HL-60 (cell line): ENCODE data around the gene FCAMR.

Experiments
- GABPA ChIP-seq: IDR thresholded peaks from 2 replicates; pipeline ENCODE4 v1.6.1; 2012; ENCODE audit warnings: low read depth
- POLR2AphosphoS5 ChIP-seq: IDR thresholded peaks from 2 replicates; pipeline ENCODE4 v1.6.1; 2012; ENCODE audit warnings: low read depth
- TF ChIP-seq, protein P1 (sequence below): IDR thresholded peaks from one replicate; pipeline ENCODE4 v1.5.1; 2011; ENCODE audit warnings: low read length, control low read depth, inconsistent platforms; ENCODE audit not compliant: insufficient read depth
- TF ChIP-seq, protein P2 (sequence below): IDR thresholded peaks from 2 replicates; pipeline ENCODE4 v1.6.1; 2012; ENCODE audit warnings: low read depth; ENCODE audit not compliant: insufficient replicate concordance

- TF ChIP-seq, protein P1, sequence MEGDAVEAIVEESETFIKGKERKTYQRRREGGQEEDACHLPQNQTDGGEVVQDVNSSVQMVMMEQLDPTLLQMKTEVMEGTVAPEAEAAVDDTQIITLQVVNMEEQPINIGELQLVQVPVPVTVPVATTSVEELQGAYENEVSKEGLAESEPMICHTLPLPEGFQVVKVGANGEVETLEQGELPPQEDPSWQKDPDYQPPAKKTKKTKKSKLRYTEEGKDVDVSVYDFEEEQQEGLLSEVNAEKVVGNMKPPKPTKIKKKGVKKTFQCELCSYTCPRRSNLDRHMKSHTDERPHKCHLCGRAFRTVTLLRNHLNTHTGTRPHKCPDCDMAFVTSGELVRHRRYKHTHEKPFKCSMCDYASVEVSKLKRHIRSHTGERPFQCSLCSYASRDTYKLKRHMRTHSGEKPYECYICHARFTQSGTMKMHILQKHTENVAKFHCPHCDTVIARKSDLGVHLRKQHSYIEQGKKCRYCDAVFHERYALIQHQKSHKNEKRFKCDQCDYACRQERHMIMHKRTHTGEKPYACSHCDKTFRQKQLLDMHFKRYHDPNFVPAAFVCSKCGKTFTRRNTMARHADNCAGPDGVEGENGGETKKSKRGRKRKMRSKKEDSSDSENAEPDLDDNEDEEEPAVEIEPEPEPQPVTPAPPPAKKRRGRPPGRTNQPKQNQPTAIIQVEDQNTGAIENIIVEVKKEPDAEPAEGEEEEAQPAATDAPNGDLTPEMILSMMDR = no peak
- TF ChIP-seq, protein P2, sequence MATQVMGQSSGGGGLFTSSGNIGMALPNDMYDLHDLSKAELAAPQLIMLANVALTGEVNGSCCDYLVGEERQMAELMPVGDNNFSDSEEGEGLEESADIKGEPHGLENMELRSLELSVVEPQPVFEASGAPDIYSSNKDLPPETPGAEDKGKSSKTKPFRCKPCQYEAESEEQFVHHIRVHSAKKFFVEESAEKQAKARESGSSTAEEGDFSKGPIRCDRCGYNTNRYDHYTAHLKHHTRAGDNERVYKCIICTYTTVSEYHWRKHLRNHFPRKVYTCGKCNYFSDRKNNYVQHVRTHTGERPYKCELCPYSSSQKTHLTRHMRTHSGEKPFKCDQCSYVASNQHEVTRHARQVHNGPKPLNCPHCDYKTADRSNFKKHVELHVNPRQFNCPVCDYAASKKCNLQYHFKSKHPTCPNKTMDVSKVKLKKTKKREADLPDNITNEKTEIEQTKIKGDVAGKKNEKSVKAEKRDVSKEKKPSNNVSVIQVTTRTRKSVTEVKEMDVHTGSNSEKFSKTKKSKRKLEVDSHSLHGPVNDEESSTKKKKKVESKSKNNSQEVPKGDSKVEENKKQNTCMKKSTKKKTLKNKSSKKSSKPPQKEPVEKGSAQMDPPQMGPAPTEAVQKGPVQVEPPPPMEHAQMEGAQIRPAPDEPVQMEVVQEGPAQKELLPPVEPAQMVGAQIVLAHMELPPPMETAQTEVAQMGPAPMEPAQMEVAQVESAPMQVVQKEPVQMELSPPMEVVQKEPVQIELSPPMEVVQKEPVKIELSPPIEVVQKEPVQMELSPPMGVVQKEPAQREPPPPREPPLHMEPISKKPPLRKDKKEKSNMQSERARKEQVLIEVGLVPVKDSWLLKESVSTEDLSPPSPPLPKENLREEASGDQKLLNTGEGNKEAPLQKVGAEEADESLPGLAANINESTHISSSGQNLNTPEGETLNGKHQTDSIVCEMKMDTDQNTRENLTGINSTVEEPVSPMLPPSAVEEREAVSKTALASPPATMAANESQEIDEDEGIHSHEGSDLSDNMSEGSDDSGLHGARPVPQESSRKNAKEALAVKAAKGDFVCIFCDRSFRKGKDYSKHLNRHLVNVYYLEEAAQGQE = no peak
- TF ChIP-seq GABPA = no peak
- no peak for TF ChIP-seq POLR2AphosphoS5
Measured at GRCh38 chr1:206963119-206963712, 7.0 kb downstream of the FCAMR start.
